PFSK-1 (cell line): ENCODE measurements around the gene ADAM17.

ENCODE experiments used
- FOXP2 ChIP-seq: optimal IDR thresholded peaks from 2 replicates; pipeline ENCODE3; 2011; ENCODE audit warnings: borderline replicate concordance, control low read depth, inconsistent platforms; ENCODE audit not compliant: insufficient read depth; ENCODE audit errors: extremely low read length, extremely low read depth
- POLR2AphosphoS5 ChIP-seq: IDR thresholded peaks from 2 replicates; pipeline ENCODE4 v1.6.1; 2012; ENCODE audit warnings: low read depth, mild to moderate bottlenecking, control low read depth, low read length, moderate library complexity
- REST ChIP-seq, 2 experiments: IDR thresholded peaks; 2 replicates each; pipeline versions ENCODE4 v1.6.1 to v1.8.0; 2011 to 2012; ENCODE audit warnings: low read depth in 2 of 2, low read length in 2 of 2, control low read depth in 1 of 2, inconsistent platforms in 1 of 2, mild to moderate bottlenecking in 1 of 2, moderate library complexity in 1 of 2; ENCODE audit not compliant: insufficient read depth in 1 of 2
- SIN3A ChIP-seq: IDR thresholded peaks from 2 replicates; pipeline ENCODE4 v1.6.1; 2012; ENCODE audit warnings: mild to moderate bottlenecking, low read length, moderate library complexity, borderline replicate concordance; ENCODE audit not compliant: insufficient read depth
- TAF1 ChIP-seq: IDR thresholded peaks from 2 replicates; pipeline ENCODE4 v1.6.1; 2012; ENCODE audit warnings: low read length, control low read depth, borderline replicate concordance; ENCODE audit not compliant: insufficient read depth

Gene ADAM17

GRCh38 chr2:9461079-9461478, 94.6 kb downstream of the ADAM17 start:
- TF ChIP-seq REST (IDR thresholded peaks at IDR 0.05; ENCODE audit: insufficient read depth in 1 of 2, low read depth in 2 of 2, low read length in 2 of 2) (no peak), SIN3A (no peak), TAF1 (no peak), POLR2AphosphoS5 (no peak), FOXP2 (no peak)

- TF ChIP-seq TAF1, result no peak
- TF ChIP-seq REST (IDR thresholded peaks at IDR 0.05; ENCODE audit: insufficient read depth in 1 of 2, low read depth in 2 of 2, low read length in 2 of 2), result no peak
- no peak for TF ChIP-seq SIN3A
- no peak for TF ChIP-seq POLR2AphosphoS5
- TF ChIP-seq FOXP2, result no peak
Measured at GRCh38 chr2:9460441-9461017, 95.1 kb downstream of the ADAM17 start.

- TF ChIP-seq REST (IDR thresholded peaks at IDR 0.05; ENCODE audit: insufficient read depth in 1 of 2, low read depth in 2 of 2, low read length in 2 of 2), result no peak
- TF ChIP-seq TAF1, result no peak
- no peak for TF ChIP-seq POLR2AphosphoS5
- TF ChIP-seq FOXP2, result no peak
- TF ChIP-seq SIN3A, result no peak
Measured at GRCh38 chr2:9451231-9451630, 104.4 kb downstream of the ADAM17 start.

DNA sequence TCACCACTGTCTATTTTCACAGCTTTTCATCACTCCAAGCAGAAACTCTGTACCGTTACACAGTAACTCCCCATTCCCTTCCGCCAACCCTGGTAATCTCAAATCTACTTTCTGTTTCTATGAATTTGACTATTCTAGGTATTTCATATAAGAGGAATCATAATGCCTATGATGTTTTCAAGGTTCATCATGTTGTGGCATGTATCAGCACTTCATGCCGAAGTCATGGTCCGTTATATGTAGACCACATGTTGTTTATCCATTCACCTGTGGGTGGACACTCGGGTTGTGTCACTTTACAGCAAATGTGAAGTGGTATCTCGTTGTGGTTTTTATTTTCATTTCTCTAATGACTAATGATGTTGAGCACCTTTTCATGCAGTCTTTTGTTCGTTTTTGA, 110.5 kb downstream of the ADAM17 start:
- TF ChIP-seq TAF1 (no peak), FOXP2 (no peak), SIN3A (no peak), POLR2AphosphoS5 (no peak), REST (IDR thresholded peaks at IDR 0.05; ENCODE audit: insufficient read depth in 1 of 2, low read depth in 2 of 2, low read length in 2 of 2) (no peak)
